IPS-18a (cell line): ENCODE results near the gene TAP2.

Source experiments
- H3K27ac ChIP-seq: one replicate; pipeline ENCODE4 v1.5.1; 2013; ENCODE audit warnings: low read length
- H3K27me3 ChIP-seq: one replicate; pipeline ENCODE4 v1.6.1; 2013; ENCODE audit warnings: mild to moderate bottlenecking, low read length; ENCODE audit not compliant: control insufficient read depth, insufficient read depth
- H3K36me3 ChIP-seq: one replicate; pipeline ENCODE4 v1.6.1; 2013; ENCODE audit warnings: low read depth, low read length; ENCODE audit not compliant: control insufficient read depth
- H3K4me1 ChIP-seq: one replicate; pipeline ENCODE4 v1.6.1; 2013; ENCODE audit warnings: low read depth, low read length; ENCODE audit not compliant: control insufficient read depth
- H3K4me3 ChIP-seq: one replicate; pipeline ENCODE4 v1.5.1; 2013; ENCODE audit warnings: low read length
- H3K9ac ChIP-seq: one replicate; pipeline ENCODE4 v1.6.1; 2013; ENCODE audit warnings: mild to moderate bottlenecking, low read length, moderate library complexity
- H3K9me3 ChIP-seq: one replicate; pipeline ENCODE4 v1.6.1; 2013; ENCODE audit warnings: low read depth, low read length; ENCODE audit not compliant: control insufficient read depth

Gene TAP2

DNA sequence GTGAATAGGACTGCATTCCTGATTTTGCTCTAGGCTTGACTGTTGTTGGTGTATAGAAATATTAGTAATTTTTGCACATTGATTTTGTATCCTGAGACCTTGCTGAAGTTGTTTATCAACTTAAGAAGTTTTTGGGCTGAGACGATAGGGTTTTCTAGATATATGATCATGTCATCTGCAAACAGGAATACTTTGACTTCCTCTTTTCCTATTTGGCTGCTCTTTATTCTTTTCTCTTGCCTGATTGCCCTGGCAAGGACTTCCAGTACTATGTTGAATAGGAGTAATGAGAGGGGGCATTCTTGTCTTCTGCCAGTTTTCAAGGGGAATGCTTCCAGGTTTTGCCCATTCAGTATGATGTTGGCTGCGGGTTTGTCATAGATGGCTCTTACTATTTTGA lies 35.1 kb downstream of the TAP2 start:
- H3K27me3 ChIP-seq, result no peaks in the 10 kb centered on the region
- H3K36me3 ChIP-seq, result no peaks in the 10 kb centered on the region
- H3K9ac ChIP-seq, result no peak overlapping the region
- no peaks in the 10 kb centered on the region for H3K4me1 ChIP-seq
- H3K4me3 ChIP-seq, result no peak overlapping the region
- H3K27ac ChIP-seq, result no peak overlapping the region
- no peaks in the 10 kb centered on the region for H3K9me3 ChIP-seq

DNA sequence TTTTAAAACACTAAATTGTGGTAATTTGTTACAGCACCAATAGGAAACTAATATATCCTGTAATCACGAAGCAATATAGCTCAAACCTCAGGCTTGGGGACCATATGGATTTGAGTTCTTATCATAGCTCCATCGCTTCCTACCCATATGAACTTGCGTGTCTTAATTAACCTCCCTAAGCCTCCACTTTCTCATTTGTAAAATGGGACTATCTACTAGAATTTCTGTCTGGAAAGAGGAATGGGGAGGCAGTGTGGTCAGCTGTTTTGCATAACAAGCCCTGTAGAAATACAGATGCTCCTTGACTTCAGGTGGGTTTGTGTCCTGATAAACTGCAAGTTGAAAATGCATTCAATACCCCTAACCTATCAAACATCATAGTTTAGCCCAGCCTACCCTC lies 38.8 kb downstream of the TAP2 start:
- H3K27me3 ChIP-seq, result no peaks in the 10 kb centered on the region
- H3K4me1 ChIP-seq, result peaks cover 3% of the 10 kb centered on the region
- no peaks in the 10 kb centered on the region for H3K36me3 ChIP-seq
- H3K4me3 ChIP-seq, result no peak overlapping the region
- H3K9me3 ChIP-seq, result no peaks in the 10 kb centered on the region
- H3K9ac ChIP-seq, result no peak overlapping the region
- H3K27ac ChIP-seq, result no peak overlapping the region

DNA sequence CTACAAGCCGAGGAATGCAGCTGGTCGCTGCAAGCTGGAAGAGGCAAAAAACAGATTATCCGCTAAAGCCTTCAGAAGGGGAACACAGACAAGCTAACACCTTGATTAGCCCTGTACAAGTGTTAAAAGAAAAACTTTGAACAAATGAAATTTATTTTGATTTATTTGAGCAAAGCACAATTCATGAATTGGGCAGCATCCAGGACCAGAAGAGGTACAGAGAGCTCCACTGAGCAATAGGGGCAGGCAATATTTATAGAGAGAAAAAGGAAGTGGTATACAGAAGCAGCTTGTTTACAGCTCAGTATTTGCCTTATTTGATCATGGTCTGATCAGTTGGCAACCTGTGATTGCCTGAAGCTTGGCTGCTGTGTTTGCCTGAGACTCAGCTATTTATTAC lies 39.4 kb downstream of the TAP2 start:
- Histone ChIP-seq H3K27me3 (no peaks in the 10 kb centered on the region), H3K9ac (no peak overlapping the region), H3K27ac (no peak overlapping the region), H3K4me1 (peaks cover 3% of the 10 kb centered on the region), H3K4me3 (no peak overlapping the region), H3K9me3 (no peaks in the 10 kb centered on the region), H3K36me3 (no peaks in the 10 kb centered on the region)

DNA sequence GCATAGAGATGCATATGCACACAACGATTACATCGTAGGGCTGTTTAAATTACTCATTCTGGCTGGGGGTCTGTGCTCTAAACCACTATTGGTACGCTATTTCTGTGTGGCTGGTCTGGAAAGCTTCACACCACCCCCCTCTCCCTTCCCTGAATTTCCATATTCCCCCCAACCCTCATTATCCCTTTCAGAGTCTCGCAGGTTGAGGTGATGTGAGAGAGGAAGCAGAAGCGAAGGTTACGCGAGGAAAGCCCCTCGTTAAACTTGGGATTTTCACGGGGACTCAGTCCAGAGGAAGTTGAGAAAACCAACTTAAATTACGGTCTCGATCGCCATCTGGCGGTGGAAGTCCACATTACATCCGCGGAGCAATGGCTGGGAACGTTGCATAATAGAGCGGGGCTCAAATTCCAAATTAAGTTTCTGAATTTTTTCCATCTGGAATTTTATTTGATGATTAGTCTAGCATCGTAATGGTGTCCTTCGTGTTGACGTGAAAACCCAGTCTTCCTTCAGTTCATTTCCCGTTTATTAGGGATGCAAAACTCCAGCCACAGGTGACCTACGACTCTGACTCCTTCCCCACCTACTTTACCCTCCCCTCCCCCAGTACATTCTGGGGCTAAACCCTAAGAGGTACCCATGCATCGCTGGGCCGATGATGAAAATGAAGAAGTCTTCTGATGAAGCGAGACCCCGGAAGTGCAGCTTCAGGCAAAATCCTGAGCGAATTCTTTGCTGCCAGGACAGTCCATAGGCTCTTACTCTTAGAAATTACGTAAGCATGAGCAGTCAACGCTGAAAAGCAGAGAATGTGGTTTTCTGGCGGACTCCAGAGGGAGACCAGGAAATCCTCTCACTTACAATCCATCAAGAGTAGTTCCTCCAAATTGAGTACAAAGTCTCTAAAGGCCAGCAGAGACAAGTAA lies 41.4 kb downstream of the TAP2 start:
- H3K36me3 ChIP-seq, result no peaks in the 10 kb centered on the region
- peaks cover 3% of the 10 kb centered on the region for H3K4me1 ChIP-seq
- H3K9ac ChIP-seq, result no peak overlapping the region
- no peaks in the 10 kb centered on the region for H3K9me3 ChIP-seq
- H3K27me3 ChIP-seq, result no peaks in the 10 kb centered on the region
- no peak overlapping the region for H3K27ac ChIP-seq
- H3K4me3 ChIP-seq, result peak overlapping the region; percentile 52

DNA sequence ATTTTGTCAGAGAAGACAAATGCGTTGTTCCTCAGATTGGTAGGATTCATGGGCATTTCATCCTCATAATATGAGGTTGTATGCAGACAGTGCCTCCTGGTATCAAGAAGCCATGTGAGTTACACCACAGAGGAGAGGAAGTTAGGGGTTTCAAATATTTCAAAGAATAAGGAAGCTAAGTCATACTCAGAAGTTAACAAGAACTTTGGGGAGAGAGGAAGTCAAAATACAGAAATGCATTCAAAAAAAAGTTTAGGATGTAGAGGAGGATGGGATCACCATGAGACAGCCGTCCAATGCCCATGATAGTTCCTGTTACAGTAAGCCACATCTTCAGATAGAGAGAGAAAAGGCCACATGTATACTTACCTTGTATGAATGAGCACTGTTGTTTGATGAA lies 44.0 kb downstream of the TAP2 start:
- Histone ChIP-seq H3K4me3 (no peak overlapping the region), H3K4me1 (peaks cover 3% of the 10 kb centered on the region), H3K27me3 (no peaks in the 10 kb centered on the region), H3K9ac (no peak overlapping the region), H3K36me3 (no peaks in the 10 kb centered on the region), H3K27ac (no peak overlapping the region), H3K9me3 (no peaks in the 10 kb centered on the region)

DNA sequence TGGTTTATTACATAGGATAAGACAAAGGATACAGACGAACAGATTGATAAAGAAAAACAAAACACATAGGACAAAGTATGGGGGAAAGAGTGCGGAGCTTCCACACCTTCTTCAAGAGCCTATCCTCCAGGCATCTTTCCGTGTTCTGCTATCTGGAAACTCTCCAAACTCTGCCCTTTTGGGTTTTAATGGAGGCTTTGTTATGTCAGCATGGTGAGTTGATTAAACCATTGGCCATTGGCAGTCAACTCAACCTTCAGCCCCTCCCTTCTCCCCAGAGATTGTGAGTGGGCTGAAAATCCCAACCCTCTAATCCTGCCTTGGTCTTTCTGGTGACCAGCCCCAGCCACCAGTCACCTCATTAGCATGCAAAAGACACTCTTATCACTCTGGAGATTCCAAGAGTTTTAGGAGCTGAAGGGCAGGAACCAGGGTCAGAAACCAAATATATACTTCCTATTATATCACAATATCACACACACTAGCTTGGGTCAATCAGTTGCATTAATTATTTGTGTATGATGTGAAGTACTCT lies 45.6 kb downstream of the TAP2 start:
- Histone ChIP-seq H3K27ac (no peak overlapping the region), H3K9ac (no peak overlapping the region), H3K9me3 (no peaks in the 10 kb centered on the region), H3K36me3 (no peaks in the 10 kb centered on the region), H3K4me1 (peaks cover 3% of the 10 kb centered on the region), H3K4me3 (no peak overlapping the region), H3K27me3 (no peaks in the 10 kb centered on the region)

DNA sequence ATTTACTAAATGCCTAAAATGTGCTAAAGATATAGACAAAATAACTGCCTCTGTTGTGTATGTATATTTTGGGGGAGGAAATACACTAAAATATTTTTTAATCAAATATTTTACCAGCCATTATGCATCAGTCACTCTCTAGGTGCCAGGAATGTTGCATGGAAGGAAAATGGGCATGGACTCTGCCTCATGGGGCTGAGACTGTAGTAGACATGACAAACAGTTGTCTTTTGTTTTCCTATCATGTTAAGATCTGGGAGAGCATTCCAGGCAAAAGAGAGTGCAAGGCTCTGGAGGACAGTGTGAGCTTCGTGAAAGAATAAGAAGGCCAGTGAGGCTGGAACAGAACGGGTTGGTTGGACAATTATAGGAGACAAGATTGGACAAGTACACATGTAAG lies 48.2 kb downstream of the TAP2 start:
- Histone ChIP-seq H3K4me1 (no peaks in the 10 kb centered on the region), H3K9ac (no peak overlapping the region), H3K36me3 (no peaks in the 10 kb centered on the region), H3K9me3 (no peaks in the 10 kb centered on the region), H3K27ac (no peak overlapping the region), H3K27me3 (no peaks in the 10 kb centered on the region), H3K4me3 (no peak overlapping the region)
